ENCODE data around the gene PUM2. TPM values are rescaled to one million over a fixed set of nuclear protein-coding genes. Genes with fewer than 3 reads are reported as not detected.

Gene PUM2
- total and polyA plus RNA-seq, 2 of the 8 experiments (the other 6 are each of a cell fraction or from before 2014, with no cell fraction given), result 46.6 to 114 TPM

DNA sequence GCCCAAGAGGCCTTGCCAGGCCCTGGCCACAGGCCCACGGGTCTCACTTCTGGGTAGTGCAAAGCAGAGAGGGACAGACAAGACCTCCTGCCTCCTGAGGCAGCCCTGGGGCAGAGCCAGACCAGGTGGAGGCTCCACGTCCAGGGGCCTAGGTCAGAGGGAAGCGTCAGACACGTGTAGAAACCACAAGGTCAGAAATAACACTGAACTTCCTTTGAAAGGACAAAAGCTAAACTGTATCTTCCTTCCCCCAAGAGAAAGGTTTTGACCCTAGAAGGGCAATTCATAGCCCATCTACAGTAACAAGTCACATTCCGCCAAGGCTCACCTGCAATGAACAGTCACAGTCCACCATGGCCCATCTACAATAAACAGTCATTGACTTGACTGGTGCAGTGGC lies 143.6 kb downstream of the PUM2 start:
- Histone ChIP-seq H3K56ac (replicated peaks; ENCODE audit: insufficient read length, low read depth, low read length) (no peak overlapping the region), H2BK120ac (replicated peaks; ENCODE audit: low read depth, low read length) (no peak overlapping the region), H2BK12ac (ENCODE audit: low read depth, low read length) (no peak overlapping the region), H3K14ac (ENCODE audit: insufficient read length) (no peak overlapping the region), H3K4me3 (ENCODE audit: extremely low read depth in 1 of 4, insufficient read depth in 2 of 4, low read depth in 3 of 4, low read length in 4 of 4) (no peak overlapping the region), H3K23me2 (ENCODE audit: low read depth, low read length) (no peaks in the 10 kb centered on the region), H3K4me1 (replicated peaks in 1 of 4; ENCODE audit: control insufficient read depth in 3 of 4, insufficient read depth in 4 of 4, low read length in 3 of 4) (peaks cover 0 to 10% (median 0%) of the 10 kb centered on the region in 4 experiments; a peak in 2 of 7 replicates), H3K79me1 (ENCODE audit: low read depth, low read length) (peaks cover 3% of the 10 kb centered on the region; the same call in 1 of the 2 replicates), H3K9ac (replicated peaks in 1 of 4; ENCODE audit: extremely low read depth in 1 of 4, low read depth in 3 of 4, low read length in 3 of 4) (no peak overlapping the region), H2BK20ac (ENCODE audit: low read length) (no peak overlapping the region), H4K20me1 (replicated peaks in 1 of 2; ENCODE audit: control insufficient read depth in 1 of 2, insufficient read depth in 2 of 2, low read length in 2 of 2) (peaks cover 11 to 16% of the 10 kb centered on the region in 2 experiments), H3K36me3 (ENCODE audit: control insufficient read depth in 2 of 4, insufficient read depth in 4 of 4, low read length in 3 of 4) (peaks cover 4 to 32% (median 20%) of the 10 kb centered on the region in 4 experiments; a peak in 6 of 8 replicates), H2BK15ac (ENCODE audit: low read length) (no peak overlapping the region), H3K23ac (ENCODE audit: insufficient read length) (no peak overlapping the region), H3K4me2 (ENCODE audit: insufficient read depth in 1 of 2, low read depth in 2 of 2, low read length in 2 of 2) (no peak overlapping the region), H2AK5ac (ENCODE audit: low read depth, low read length) (no peak overlapping the region), H4K8ac (ENCODE audit: extremely low read depth, insufficient read depth, low read length) (no peak overlapping the region), H3K79me2 (ENCODE audit: control insufficient read depth in 1 of 2, insufficient read depth in 2 of 2, low read length in 2 of 2) (peaks cover 0 to 51% of the 10 kb centered on the region in 2 experiments; a peak in 2 of 4 replicates), H2AFZ (ENCODE audit: low read length) (no peak overlapping the region), H3K4ac (replicated peaks; ENCODE audit: insufficient read length, low read depth, low read length) (no peak overlapping the region), H2BK5ac (ENCODE audit: low read depth, low read length) (no peak overlapping the region), H4K5ac (ENCODE audit: insufficient read length, low read depth, low read length) (no peak overlapping the region), H3K18ac (ENCODE audit: extremely low read depth, low read length) (no peak overlapping the region), H3K27ac (ENCODE audit: low read depth, low read length) (no peak overlapping the region), H3K27me3 (replicated peaks in 1 of 4; ENCODE audit: control insufficient read depth in 3 of 4, extremely low read depth in 1 of 4, insufficient read depth in 3 of 4, low read length in 3 of 4) (no peaks in the 10 kb centered on the region), H3K9me3 (ENCODE audit: insufficient read depth in 2 of 2, low read depth in 1 of 2, low read length in 1 of 2) (no peaks in the 10 kb centered on the region; a peak in 1 of 4 replicates), H4K91ac (replicated peaks; ENCODE audit: insufficient read length, low read length) (no peak overlapping the region)
- ChIA-PET CTCF (ENCODE audit: partially characterized antibody) (interaction anchor here (0.6 to 10.6 kb wide), 8 partner anchors 9 to 104 kb away, joined by 3 to 104 read pairs (median 4); partner anchors contain the start of gene SDC1), POLR2A (ENCODE audit: partially characterized antibody) (interaction anchor here (3.6 kb wide), 1 partner anchor 17 kb away, joined by 13 read pairs; the partner anchor contains the start of gene SDC1)
- TF ChIP-seq MAFK (IDR thresholded peaks at IDR 0.05; ENCODE audit: low read depth, low read length), result no peak
- TF ChIP-seq GTF2F1 (IDR thresholded peaks at IDR 0.05; ENCODE audit: borderline replicate concordance, low read depth, low read length), result no peak
- no peak for DNase-seq (ENCODE audit: low read depth in 1 of 2, low spot score in 2 of 2)
- no peak for FAIRE-seq
- 88% methylated on average over 5 of the region's 5 CpGs; no CpG with 5 or more reads in 1 of the 2 experiments for WGBS, 2 experiments (ENCODE audit: extremely low coverage in 1 of 2, insufficient coverage in 1 of 2, insufficient read length in 1 of 2, insufficient replicate concordance in 2 of 2, low coverage in 1 of 2, low lambda C conversion rate in 2 of 2, missing lambda C conversion rate in 1 of 2)

All from H1 (cell line).